Activated CD4-positive, CD25-positive, alpha-beta regulatory T cell treated with anti-CD3 and anti-CD28 coated beads, Interleukin-2, amount 50 U/mL, for 72 hours (primary cell): ENCODE measurements around the gene KLRK1.
"Not testable (repeated sequence)": the region's sequence is repeated elsewhere in the genome, so short reads cannot be mapped to it uniquely, and the experiment has no call there.

Experiments
- DNase-seq: peaks from one replicate; pipeline ENCODE4 v3.0.0; 2021

Gene KLRK1

GRCh38 chr12:10389904-10390303 lies at the start of gene KLRK1:
KLRK1 (minus strand) TSS chr12:10390041; CDS start chr12:10388810, 1,231 bp downstream.
- DNase-seq, result no peak

DNA sequence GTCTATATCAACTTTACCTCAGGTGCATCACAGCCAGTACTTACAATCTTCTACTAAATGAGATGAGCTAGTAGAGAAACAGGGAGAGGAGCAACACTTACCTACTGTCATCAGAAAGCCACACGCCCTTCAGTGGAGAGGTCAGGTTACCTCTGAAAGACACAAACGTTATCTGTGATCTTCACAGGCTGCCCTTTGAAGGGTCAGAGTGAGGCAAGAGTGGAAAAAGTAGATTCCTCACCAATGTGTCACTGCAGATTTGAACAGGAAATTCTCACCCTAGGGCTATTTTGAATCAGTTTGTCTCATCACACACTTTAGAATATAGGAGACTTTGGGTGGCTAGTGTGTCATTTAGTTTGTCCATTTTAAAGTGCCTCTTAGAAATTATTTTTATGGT lies 47.8 kb upstream of the KLRK1 start:
- DNase-seq, result not testable (repeated sequence)

DNA sequence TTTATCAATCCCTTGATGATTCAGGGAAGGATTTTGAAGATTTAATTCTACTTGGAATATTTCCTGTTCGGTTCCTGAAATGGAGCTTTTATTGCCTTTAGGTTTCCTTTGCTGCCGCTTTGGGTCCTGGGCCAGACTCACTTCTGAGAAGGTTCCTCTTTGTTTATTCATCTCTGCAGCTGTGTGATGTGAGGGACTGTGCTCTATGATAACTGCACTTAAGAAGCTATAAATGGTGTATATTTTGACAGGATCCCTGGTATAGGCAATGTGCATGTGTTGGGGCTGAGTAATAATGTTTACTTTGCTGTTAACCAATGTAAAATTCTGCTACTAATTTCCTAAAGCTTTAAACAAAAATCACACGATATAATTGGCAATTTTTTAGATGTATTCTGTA lies 46.0 kb upstream of the KLRK1 start, which contains the start of gene KLRC2:
Gene KLRC2, minus strand, starts transcription at position 195 of the 400 bp plus-strand sequence. Its CDS starts 24 bp downstream, at position 171.
- not testable (repeated sequence) for DNase-seq

DNA sequence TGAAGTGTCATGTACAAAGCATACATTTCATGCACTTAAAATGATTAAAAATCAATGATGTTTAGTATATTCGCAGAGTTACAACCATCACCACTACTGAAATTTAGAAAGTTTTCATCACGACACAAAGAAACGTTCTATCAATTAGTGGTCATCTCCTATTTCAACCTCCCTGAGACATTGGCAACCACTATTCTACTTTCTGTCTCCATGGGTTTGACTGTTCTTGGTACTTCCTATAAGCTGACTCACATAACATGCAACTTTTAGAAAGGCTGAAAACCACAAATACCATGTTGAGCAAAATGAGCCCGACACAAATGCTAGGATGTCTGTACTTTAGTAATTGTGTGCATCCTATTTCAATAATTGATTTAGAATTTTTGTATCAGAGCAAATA lies 40.8 kb upstream of the KLRK1 start:
- DNase-seq, result not testable (repeated sequence)

GRCh38 chr12:10425938-10426337 lies 36.1 kb upstream of the KLRK1 start:
- DNase-seq, result not testable (repeated sequence)

- DNase-seq, result not testable (repeated sequence)
These were observed 34.5 kb upstream of the KLRK1 start for GRCh38 chr12:10424260-10424899.

GRCh38 chr12:10422159-10422558 lies 32.3 kb upstream of the KLRK1 start:
- not testable (repeated sequence) for DNase-seq

- not testable (repeated sequence) for DNase-seq
These were observed 30.5 kb upstream of the KLRK1 start, which contains the start of gene KLRC3 for GRCh38 chr12:10420334-10420733. KLRC3 (minus strand) TSS chr12:10420595; CDS start chr12:10420550, 45 bp downstream.

- DNase-seq, result no peak
These were observed 19.6 kb upstream of the KLRK1 start, which contains the start of gene KLRC4 for GRCh38 chr12:10409392-10409791. KLRC4 (minus strand) TSS chr12:10409757; CDS start chr12:10409575, 182 bp downstream.

GRCh38 chr12:10408842-10409241 lies 19.0 kb upstream of the KLRK1 start:
- DNase-seq, result no peak

DNA sequence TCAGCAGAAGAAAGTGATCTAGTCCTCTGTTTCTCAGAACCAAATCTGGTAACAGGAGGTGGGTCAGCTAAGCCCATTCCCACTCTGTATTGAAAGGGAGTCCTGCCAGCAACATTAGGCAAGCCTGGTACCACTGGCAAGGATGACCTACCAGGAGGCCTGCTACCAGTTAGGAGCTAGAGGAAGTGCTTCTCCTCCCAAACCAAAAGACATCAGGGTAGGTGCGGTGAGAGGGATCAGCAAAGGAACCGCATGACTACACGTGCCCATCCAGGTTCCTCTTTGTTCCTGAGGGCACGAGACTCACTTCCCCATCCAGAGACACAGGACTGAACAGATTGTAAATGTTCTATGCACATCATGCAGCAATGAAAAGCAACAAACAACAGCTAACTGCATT lies 16.9 kb upstream of the KLRK1 start:
- DNase-seq, result no peak

DNA sequence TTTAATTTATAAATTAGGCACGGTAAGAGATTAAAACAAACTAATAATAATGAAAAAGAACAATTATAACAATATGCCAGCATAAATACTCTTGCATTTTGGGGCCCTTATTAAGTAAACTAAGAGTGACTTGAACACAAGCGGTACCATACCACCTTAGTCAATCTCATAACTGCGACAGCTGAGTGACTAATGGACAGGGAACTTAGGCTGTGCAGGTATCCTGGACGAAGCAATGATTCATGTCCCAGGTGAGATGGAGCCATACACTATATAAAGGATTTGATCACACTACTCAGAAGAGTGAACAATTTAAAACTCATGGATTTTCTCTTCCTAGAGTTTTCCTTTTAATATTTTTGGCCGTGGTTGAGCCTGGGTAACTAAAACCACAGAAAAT lies 15.5 kb upstream of the KLRK1 start:
- DNase-seq, result no peak

DNA sequence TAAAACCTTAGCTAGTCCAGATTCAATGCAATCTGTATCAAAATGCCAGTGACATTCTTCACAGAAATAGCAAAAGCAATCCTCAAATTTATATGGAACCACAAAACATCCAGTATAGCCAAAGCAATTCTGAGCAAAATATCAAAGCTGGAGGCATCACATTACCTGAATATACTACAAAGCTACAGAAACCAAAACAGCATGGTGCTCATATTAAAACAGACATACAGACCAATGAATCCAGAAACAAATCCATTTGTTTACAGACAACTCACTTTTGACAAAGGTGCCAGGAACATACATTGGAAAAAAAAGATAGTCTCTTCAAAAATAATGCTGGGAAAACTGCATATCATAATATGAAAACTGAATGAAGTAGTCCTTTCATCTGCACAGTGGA lies 15.0 kb upstream of the KLRK1 start:
- DNase-seq, result no peak

DNA sequence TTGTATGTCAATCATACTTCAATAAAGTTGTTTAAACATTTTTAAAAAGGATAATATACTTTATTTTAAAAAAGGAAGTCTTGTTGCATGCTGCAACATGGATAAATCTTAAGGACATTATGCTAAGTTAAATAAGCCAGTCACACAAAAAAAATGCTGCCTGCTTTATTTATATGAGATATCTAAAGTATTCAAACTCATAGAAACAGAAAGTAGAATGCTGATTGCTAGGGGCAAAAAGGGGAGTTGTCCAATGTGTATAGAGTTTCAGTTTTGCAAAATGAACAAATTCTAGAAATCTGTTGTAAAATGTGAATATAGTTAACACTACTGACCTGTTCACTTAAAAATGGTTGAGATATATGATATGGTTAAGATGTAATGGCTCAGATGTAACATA lies 11.0 kb upstream of the KLRK1 start:
- DNase-seq, result no peak

DNA sequence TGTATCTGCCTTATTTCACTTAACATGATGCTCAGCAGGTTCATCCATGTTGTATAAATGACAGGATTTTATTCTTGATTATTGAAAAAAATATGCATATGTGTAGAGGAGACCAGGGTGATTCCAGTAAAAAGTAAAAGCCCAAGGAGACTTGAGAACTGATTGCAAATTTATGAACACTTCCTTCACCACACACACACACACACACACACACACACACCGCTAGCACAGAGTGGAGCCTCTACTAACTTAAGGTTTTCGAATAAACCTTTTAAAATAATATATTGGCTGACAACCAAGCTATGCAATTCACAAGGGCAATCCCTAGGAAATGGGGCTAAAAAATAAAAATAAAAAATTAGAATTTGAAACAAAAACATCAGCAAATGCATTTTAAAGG lies 8.3 kb upstream of the KLRK1 start:
- DNase-seq, result no peak

DNA sequence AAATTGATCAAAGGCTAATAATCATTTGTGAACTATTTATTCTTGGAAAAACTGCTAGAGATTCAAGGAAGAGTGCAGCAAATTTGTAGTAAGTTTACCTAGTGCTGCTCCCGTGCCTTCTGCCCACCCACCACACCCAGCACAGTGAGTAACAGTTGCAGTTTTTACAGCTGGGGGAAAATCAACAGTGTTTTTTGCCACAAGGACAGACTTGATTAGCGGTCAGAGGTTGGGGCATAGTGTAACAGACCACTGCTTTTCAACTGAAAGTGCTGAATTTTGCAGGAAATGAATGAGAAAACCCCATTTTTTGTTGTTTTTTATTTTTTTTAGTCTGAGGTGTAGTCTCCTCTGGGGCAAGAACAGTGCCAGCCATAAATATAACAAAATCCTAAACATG lies 7.5 kb upstream of the KLRK1 start:
- DNase-seq, result no peak

DNA sequence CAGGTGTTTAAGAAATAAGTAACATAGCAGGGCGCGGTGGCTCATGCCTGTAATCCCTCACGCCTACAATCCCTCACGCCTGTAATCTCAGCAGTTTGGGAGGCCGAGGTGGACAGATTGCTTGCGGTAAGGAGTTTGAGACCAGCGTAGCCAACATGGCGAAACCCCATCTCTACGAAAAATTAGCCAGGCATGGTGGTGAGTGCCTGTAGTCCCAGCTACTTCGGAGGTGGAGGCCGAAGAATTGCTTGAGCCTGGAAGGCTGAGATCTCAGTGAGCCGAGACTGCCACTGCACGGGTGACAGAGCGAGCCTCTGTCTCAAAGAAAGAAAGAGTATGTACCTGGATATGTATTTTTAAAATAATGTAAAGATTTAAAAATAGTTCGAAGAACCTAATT lies 6.3 kb upstream of the KLRK1 start:
- DNase-seq, result not testable (repeated sequence)

GRCh38 chr12:10395390-10395998 lies 5.7 kb upstream of the KLRK1 start:
- no peak for DNase-seq

- not testable (repeated sequence) for DNase-seq
These were observed 4.8 kb upstream of the KLRK1 start for GRCh38 chr12:10394531-10395152.

DNA sequence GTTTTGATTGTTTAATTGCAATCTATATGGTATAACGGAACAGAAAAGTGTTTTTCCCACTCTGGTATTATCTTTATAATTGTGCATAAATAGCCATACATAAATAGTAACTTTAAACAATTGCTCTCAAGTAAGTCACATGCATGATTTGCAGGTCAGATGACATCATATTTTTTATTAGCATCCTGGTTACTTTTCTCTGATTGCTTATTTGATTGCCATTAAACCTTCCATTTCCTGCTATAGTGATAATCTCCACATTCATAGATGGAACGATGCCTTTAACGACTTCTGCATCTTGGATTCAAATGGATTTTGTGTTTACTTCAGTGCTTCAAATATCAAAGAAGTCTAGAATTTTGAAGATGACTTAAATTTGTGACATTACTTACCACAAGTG lies 3.5 kb upstream of the KLRK1 start:
- no peak for DNase-seq

GRCh38 chr12:10392394-10392930 lies 2.6 kb upstream of the KLRK1 start:
- no peak for DNase-seq

- not testable (repeated sequence) for DNase-seq
These were observed 1.1 kb upstream of the KLRK1 start for GRCh38 chr12:10390991-10391390.

- DNase-seq, result no peak
These were observed 1.0 kb downstream of the KLRK1 start for GRCh38 chr12:10388624-10389413.
